GM19463 (cell line): ENCODE data around the gene TBCK.
A peak's percentile ranks its signal among the peaks of the same experiment; 100 is the strongest.
"Not testable (repeated sequence)": the region's sequence is repeated elsewhere in the genome, so short reads cannot be mapped to it uniquely, and the experiment has no call there.

Experiments
- ATAC-seq: cut with Tn5 transposase; IDR thresholded peaks from one replicate; pipeline ENCODE4 v1.9.1; 2021; ENCODE audit warnings: mild to moderate bottlenecking, moderate library complexity; ENCODE audit not compliant: unreplicated experiment

The TBCK gene

GRCh38 chr4:106321814-106322213 lies 5.8 kb upstream of the TBCK start:
- ATAC-seq: not testable (repeated sequence)

GRCh38 chr4:106321168-106321567 lies 5.2 kb upstream of the TBCK start:
- ATAC-seq: not testable (repeated sequence)

- no peak for ATAC-seq
These were observed 4.2 kb upstream of the TBCK start for GRCh38 chr4:106320235-106320634.

- ATAC-seq: no peak
These were observed 2.5 kb upstream of the TBCK start for GRCh38 chr4:106318511-106318910.

- ATAC-seq: no peak
These were observed 1.8 kb upstream of the TBCK start for GRCh38 chr4:106317815-106318214.

GRCh38 chr4:106316773-106317409 lies 882 bp upstream of the TBCK start:
- no peak for ATAC-seq

- ATAC-seq: peak; percentile 16
These were observed 487 bp downstream of the TBCK start for GRCh38 chr4:106315476-106315967.

GRCh38 chr4:106314960-106315359 lies 1.0 kb downstream of the TBCK start:
- no peak for ATAC-seq

- ATAC-seq: no peak
These were observed 2.9 kb downstream of the TBCK start for GRCh38 chr4:106312997-106313522.

GRCh38 chr4:106312377-106312776 lies 3.6 kb downstream of the TBCK start:
- no peak for ATAC-seq

- ATAC-seq: no peak
These were observed 9.4 kb downstream of the TBCK start for GRCh38 chr4:106306561-106306960.

GRCh38 chr4:106305435-106306055 lies 10.5 kb downstream of the TBCK start:
- ATAC-seq: no peak

GRCh38 chr4:106304632-106305031 lies 11.4 kb downstream of the TBCK start:
- ATAC-seq: no peak

- no peak for ATAC-seq
These were observed 12.3 kb downstream of the TBCK start for GRCh38 chr4:106303548-106304281.

GRCh38 chr4:106302062-106302438 lies 14.0 kb downstream of the TBCK start:
- no peak for ATAC-seq

- ATAC-seq: no peak
These were observed 14.5 kb downstream of the TBCK start for GRCh38 chr4:106301393-106302061.

GRCh38 chr4:106299977-106300376 lies 16.0 kb downstream of the TBCK start:
- no peak for ATAC-seq

GRCh38 chr4:106297245-106298035 lies 18.6 kb downstream of the TBCK start:
- ATAC-seq: no peak

- ATAC-seq: no peak
These were observed 21.9 kb downstream of the TBCK start for GRCh38 chr4:106294062-106294461.

- no peak for ATAC-seq
These were observed 24.3 kb downstream of the TBCK start for GRCh38 chr4:106291678-106292077.
